ENCODE data around the gene USP47. TPM values are rescaled to one million over a fixed set of nuclear protein-coding genes. Genes with fewer than 3 reads are reported as not detected.
A peak's percentile ranks its signal among the peaks of the same experiment; 100 is the strongest.

USP47 gene
- polyA plus RNA-seq, 2 of the 4 experiments (the other 2 are of a cell fraction), result 31.0 to 32.8 TPM

DNA sequence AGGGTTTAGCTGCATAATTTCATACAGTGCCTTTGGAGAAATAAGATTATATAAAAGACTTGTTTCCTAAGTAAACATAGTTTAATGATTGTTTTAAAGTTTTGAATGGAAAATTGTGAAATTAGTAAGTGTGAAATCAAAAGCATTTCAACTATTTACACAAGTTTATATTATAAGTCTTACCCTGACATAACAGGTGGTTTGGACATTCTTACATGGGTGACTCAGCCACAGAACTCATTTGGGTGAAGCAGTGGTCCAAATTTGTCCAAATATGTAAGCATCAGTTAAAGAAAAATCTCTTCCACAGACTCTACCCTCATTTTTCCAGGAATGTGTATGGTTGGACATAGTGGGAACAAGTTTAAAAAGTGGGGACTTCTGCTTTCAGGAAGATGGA is 68.0 kb downstream of the USP47 start:
- H3K4me2 ChIP-seq, result no peak overlapping the region
- H3K4me1 ChIP-seq, result 0 out of 3 replicates have a peak, but pooled peaks cover 7% of the 10 kb centered on the region
- H3K27ac ChIP-seq, result no peak overlapping the region
- H3K4me3 ChIP-seq, result no peak overlapping the region
- no peak for ATAC-seq
- no peaks in the 10 kb centered on the region for H3K9me3 ChIP-seq
- FAIRE-seq, result peak; percentile 39
- CTCF ChIA-PET, result interaction anchor here (1.0 kb wide), 1 partner anchor 22 kb away, joined by 4 read pairs; no protein-coding TSS in a partner anchor
- POLR2A ChIA-PET, result no interaction called here
- no peak for DNase-seq (ENCODE audit: low read depth in 1 of 2, low spot score in 1 of 2)
- TF ChIP-seq EP300 (IDR thresholded peaks at IDR 0.05) (no peak), RNF2 (IDR thresholded peaks at IDR 0.05; ENCODE audit: borderline replicate concordance, low read depth) (no peak), NR3C1 (IDR thresholded peaks at IDR 0.05) (no peak), EHF (CRISPR knock-in tag; IDR thresholded peaks at IDR 0.05) (no peak), KDM1A (IDR thresholded peaks at IDR 0.05; ENCODE audit: low read depth) (no peak), JUNB (IDR thresholded peaks at IDR 0.05) (no peak), ZFP36 (IDR thresholded peaks at IDR 0.05; ENCODE audit: borderline replicate concordance, partially characterized antibody) (no peak), CHD2 (IDR thresholded peaks at IDR 0.05; ENCODE audit: low read length, partially characterized antibody) (no peak), TP53 (CRISPR knock-in tag; IDR thresholded peaks at IDR 0.05) (no peak), POLR2AphosphoS2 (conservative IDR thresholded peaks at IDR 0.05; ENCODE audit: low read length) (no peak)

DNA sequence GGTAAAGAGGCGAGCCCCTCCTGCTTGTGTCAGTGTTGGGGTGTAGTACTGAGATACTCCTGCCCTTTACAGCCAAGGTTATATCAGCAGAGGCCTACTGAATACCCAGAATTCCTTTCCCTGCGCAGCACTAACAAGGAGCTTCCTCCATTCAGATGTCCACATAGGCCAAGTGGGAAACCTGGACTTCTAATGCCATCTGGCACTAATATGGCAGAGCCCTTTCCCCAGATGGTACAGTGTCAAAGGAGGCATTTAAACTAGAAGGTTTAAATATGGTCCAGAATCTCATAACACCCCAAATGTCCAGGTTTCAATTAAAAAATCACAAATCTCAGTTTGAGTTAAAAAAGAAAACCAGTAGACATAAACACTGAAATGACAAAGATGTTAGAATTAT is 68.8 kb downstream of the USP47 start:
- Histone ChIP-seq H3K9me3 (no peaks in the 10 kb centered on the region), H3K4me2 (no peak overlapping the region), H3K27ac (no peak overlapping the region), H3K4me3 (no peak overlapping the region), H3K4me1 (0 out of 3 replicates have a peak, but pooled peaks cover 7% of the 10 kb centered on the region)
- POLR2A ChIA-PET, result no interaction called here
- FAIRE-seq, result no peak
- CTCF ChIA-PET, result no interaction called here
- 94% methylated on average over 2 of the region's 2 CpGs for WGBS (ENCODE audit: missing lambda C conversion rate)
- no peak for ATAC-seq
- TF ChIP-seq RAD21 (conservative IDR thresholded peaks at IDR 0.05 in 1 of 2, IDR thresholded peaks at IDR 0.05 in 1 of 2) (no peak), FOSL2 (IDR thresholded peaks at IDR 0.05) (no peak), FOSL2 (CRISPR knock-in tag; IDR thresholded peaks at IDR 0.05) (no peak), HOXB13 (CRISPR knock-in tag; IDR thresholded peaks at IDR 0.05; ENCODE audit: low read depth) (no peak), HDAC2 (IDR thresholded peaks at IDR 0.05) (no peak), MAZ (IDR thresholded peaks at IDR 0.05; ENCODE audit: borderline replicate concordance, low read depth, low read length) (no peak), FOSB (CRISPR knock-in tag; IDR thresholded peaks at IDR 0.05) (no peak)
- TF ChIP-seq, protein P1, sequence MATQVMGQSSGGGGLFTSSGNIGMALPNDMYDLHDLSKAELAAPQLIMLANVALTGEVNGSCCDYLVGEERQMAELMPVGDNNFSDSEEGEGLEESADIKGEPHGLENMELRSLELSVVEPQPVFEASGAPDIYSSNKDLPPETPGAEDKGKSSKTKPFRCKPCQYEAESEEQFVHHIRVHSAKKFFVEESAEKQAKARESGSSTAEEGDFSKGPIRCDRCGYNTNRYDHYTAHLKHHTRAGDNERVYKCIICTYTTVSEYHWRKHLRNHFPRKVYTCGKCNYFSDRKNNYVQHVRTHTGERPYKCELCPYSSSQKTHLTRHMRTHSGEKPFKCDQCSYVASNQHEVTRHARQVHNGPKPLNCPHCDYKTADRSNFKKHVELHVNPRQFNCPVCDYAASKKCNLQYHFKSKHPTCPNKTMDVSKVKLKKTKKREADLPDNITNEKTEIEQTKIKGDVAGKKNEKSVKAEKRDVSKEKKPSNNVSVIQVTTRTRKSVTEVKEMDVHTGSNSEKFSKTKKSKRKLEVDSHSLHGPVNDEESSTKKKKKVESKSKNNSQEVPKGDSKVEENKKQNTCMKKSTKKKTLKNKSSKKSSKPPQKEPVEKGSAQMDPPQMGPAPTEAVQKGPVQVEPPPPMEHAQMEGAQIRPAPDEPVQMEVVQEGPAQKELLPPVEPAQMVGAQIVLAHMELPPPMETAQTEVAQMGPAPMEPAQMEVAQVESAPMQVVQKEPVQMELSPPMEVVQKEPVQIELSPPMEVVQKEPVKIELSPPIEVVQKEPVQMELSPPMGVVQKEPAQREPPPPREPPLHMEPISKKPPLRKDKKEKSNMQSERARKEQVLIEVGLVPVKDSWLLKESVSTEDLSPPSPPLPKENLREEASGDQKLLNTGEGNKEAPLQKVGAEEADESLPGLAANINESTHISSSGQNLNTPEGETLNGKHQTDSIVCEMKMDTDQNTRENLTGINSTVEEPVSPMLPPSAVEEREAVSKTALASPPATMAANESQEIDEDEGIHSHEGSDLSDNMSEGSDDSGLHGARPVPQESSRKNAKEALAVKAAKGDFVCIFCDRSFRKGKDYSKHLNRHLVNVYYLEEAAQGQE (IDR thresholded peaks at IDR 0.05), result no peak
- TF ChIP-seq, protein P2, sequence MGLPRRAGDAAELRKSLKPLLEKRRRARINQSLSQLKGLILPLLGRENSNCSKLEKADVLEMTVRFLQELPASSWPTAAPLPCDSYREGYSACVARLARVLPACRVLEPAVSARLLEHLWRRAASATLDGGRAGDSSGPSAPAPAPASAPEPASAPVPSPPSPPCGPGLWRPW (IDR thresholded peaks at IDR 0.05), result no peak
- no peak for DNase-seq (ENCODE audit: low read depth in 1 of 2, low spot score in 1 of 2)

- H3K4me2 ChIP-seq, result no peak overlapping the region
- 0 out of 3 replicates have a peak, but pooled peaks cover 7% of the 10 kb centered on the region for H3K4me1 ChIP-seq
- WGBS (ENCODE audit: missing lambda C conversion rate), result 91% methylated on average over 1 of the region's 1 CpG
- CTCF ChIA-PET, result interaction anchor here (1.0 kb wide), 1 partner anchor 125 kb away, joined by 3 read pairs; no protein-coding TSS in a partner anchor
- DNase-seq (ENCODE audit: low read depth in 1 of 2, low spot score in 1 of 2) (no peak), ATAC-seq (no peak), FAIRE-seq (no peak)
- no peak overlapping the region for H3K27ac ChIP-seq
- no peak overlapping the region for H3K4me3 ChIP-seq
- POLR2A ChIA-PET, result no interaction called here
- TF ChIP-seq JUNB (IDR thresholded peaks at IDR 0.05), result no peak
- no peak for TF ChIP-seq POLR2A (IDR thresholded peaks at IDR 0.05; ENCODE audit: low read length)
- no peak for TF ChIP-seq RFX5 (IDR thresholded peaks at IDR 0.05)
- TF ChIP-seq PBX3 (IDR thresholded peaks at IDR 0.05), result no peak
- TF ChIP-seq, protein P2 (IDR thresholded peaks at IDR 0.05), result no peak
- no peak for TF ChIP-seq HOXB5 (CRISPR knock-in tag; IDR thresholded peaks at IDR 0.05)
- no peak for TF ChIP-seq ZC3H11A (IDR thresholded peaks at IDR 0.05)
- TF ChIP-seq MYC (IDR thresholded peaks at IDR 0.05; ENCODE audit: borderline replicate concordance, low read length), result no peak
- TF ChIP-seq JUN (IDR thresholded peaks at IDR 0.05), result no peak
- no peak for TF ChIP-seq MAFK (IDR thresholded peaks at IDR 0.05; ENCODE audit: partially characterized antibody)
- TF ChIP-seq, protein P3, sequence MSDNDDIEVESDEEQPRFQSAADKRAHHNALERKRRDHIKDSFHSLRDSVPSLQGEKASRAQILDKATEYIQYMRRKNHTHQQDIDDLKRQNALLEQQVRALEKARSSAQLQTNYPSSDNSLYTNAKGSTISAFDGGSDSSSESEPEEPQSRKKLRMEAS (IDR thresholded peaks at IDR 0.05), result no peak
- TF ChIP-seq RARB (CRISPR knock-in tag; IDR thresholded peaks at IDR 0.05), result no peak
- TF ChIP-seq HMGXB4 (CRISPR knock-in tag; IDR thresholded peaks at IDR 0.05; ENCODE audit: borderline replicate concordance), result no peak
- TF ChIP-seq HEYL (CRISPR knock-in tag; IDR thresholded peaks at IDR 0.05), result no peak
- H3K9me3 ChIP-seq, result no peaks in the 10 kb centered on the region
Observed at GRCh38 chr11:11913395-11913794, 71.6 kb downstream of the USP47 start.
